Head of caudate nucleus (tissue), 42 donors: Measurements from ENCODE around the gene CDCA5.

Experiments used
- DNase-seq, 42 donors: peaks; one replicate each; pipeline versions ENCODE4 v3.0.0 to v3.0.0-alpha.2; 2020 to 2021; ENCODE audit warnings: mixed read lengths in 7 of 42
- intact Hi-C: fragments of 100-400 bp; cut with DNase I; formaldehyde crosslinking; loops from one replicate; pipeline ENCODE4 v1.15.0; 2022

CDCA5 gene

GRCh38 chr11:65036931-65037330 is 46.9 kb downstream of the CDCA5 start:
- DNase-seq: peak in 41 of 42 donors; percentile 57 to 91 (median 75)
- intact Hi-C loops: no loop called here

- no peak for DNase-seq
- intact Hi-C loops: no loop called here
These were observed 48.3 kb downstream of the CDCA5 start for GRCh38 chr11:65035579-65035978.

GRCh38 chr11:65034423-65034822 is 49.4 kb downstream of the CDCA5 start:
- DNase-seq: no peak
- intact Hi-C loops: no loop called here

- intact Hi-C loops: no loop called here
- no peak for DNase-seq
These were observed 51.6 kb downstream of the CDCA5 start for GRCh38 chr11:65032216-65032615.
